GM12878 (cell line): ENCODE data around the gene FLT1. TPM values are rescaled to one million over a fixed set of nuclear protein-coding genes. Genes with fewer than 3 reads are reported as not detected.

Experiments
- ATAC-seq: fragments of 200-7000 bp; cut with Tn5 transposase; 3 replicates; pipeline ENCODE4 v1.9.1; 2020; ENCODE audit warnings: mild to moderate bottlenecking, moderate library complexity
- BruUV-seq: library from RNA; stranded (reverse); fragments of 400-500 nt; replicated peaks from 2 replicates; lab custom pipeline; 2021; lab: Mats Ljungman, UMichigan
- CTCF ChIA-PET: fragments of 300-600 bp; sonication (Branson Sonifier 250); formaldehyde crosslinking; extraction: SDS; loops from one replicate; lab custom pipeline; 2021; ENCODE audit warnings: inconsistent platforms; lab: Yijun Ruan, JAX
- POLR2A ChIA-PET: fragments of 350-600 bp; formaldehyde crosslinking; extraction: SDS; loops from one replicate; lab custom pipeline; 2021; ENCODE audit warnings: inconsistent platforms; lab: Charles Lee
- RAD21 ChIA-PET: fragments of 300-600 bp; sonication (Branson Sonifier 250); formaldehyde crosslinking; loops from one replicate; lab custom pipeline; 2023; ENCODE audit warnings: antibody characterized with exemption; ENCODE audit not compliant: unreplicated experiment; lab: Charles Lee
- SMC1A ChIA-PET: fragments of 300-600 bp; sonication (Branson Sonifier 250); formaldehyde crosslinking; loops from one replicate; lab custom pipeline; 2023; ENCODE audit not compliant: unreplicated experiment, uncharacterized antibody; lab: Charles Lee
- DNase-seq: peaks from one replicate; pipeline ENCODE4 v3.0.0-alpha.2; 2011; ENCODE audit warnings: low read depth, low spot score
- FAIRE-seq: peaks from 3 replicates; lab custom pipeline; 2011; peaks lifted over from hg19 to GRCh38; lab: Jason Lieb, UNC
- H2AFZ ChIP-seq: 2 replicates; pipeline ENCODE4 v1.6.0; 2011; ENCODE audit warnings: low read depth, low read length, control low read depth; ENCODE audit not compliant: control insufficient read depth
- H3K27ac ChIP-seq: 2 replicates; pipeline ENCODE4 v1.5.1; 2011; ENCODE audit warnings: control low read depth; ENCODE audit not compliant: control insufficient read depth, insufficient read depth
- H3K27me3 ChIP-seq, 2 experiments: replicated peaks in 1 of 2; 2 replicates each; pipeline versions ENCODE4 v1.6.0 to v1.6.1; 2011; ENCODE audit warnings: low read length in 1 of 2; ENCODE audit not compliant: control insufficient read depth in 2 of 2, insufficient read depth in 2 of 2
- H3K36me3 ChIP-seq, 2 experiments: 2 replicates each; pipeline ENCODE4 v1.5.1; 2011; ENCODE audit warnings: low read length in 1 of 2; ENCODE audit not compliant: control insufficient read depth in 2 of 2, insufficient read depth in 2 of 2
- H3K4me1 ChIP-seq: 2 replicates; pipeline ENCODE4 v1.6.1; 2011; ENCODE audit warnings: mild to moderate bottlenecking, low read length, moderate library complexity, mixed read lengths; ENCODE audit not compliant: control insufficient read depth, insufficient read depth
- H3K4me2 ChIP-seq: 2 replicates; pipeline ENCODE4 v1.6.0; 2011; ENCODE audit warnings: control low read depth; ENCODE audit not compliant: control insufficient read depth, insufficient read depth
- H3K4me3 ChIP-seq: fragments of 200-600 bp; sonication (generic); 2 replicates; pipeline ENCODE4 v1.5.1; 2016
- H3K79me2 ChIP-seq: 2 replicates; pipeline ENCODE4 v1.6.0; 2011; ENCODE audit warnings: low read length; ENCODE audit not compliant: control insufficient read depth, insufficient read depth
- H3K9ac ChIP-seq: 2 replicates; pipeline ENCODE4 v1.8.0; 2011; ENCODE audit warnings: low read length, control low read depth, mixed read lengths; ENCODE audit not compliant: control insufficient read depth, insufficient read depth
- H3K9me3 ChIP-seq: replicated peaks from 3 replicates; pipeline ENCODE4 v1.5.1; 2011; ENCODE audit warnings: mild to moderate bottlenecking, low read length; ENCODE audit not compliant: control insufficient read depth, insufficient read depth
- H4K20me1 ChIP-seq: 2 replicates; pipeline ENCODE4 v1.6.0; 2011; ENCODE audit not compliant: control insufficient read depth, insufficient read depth
- CREB1 ChIP-seq: IDR thresholded peaks from 2 replicates; pipeline ENCODE4 v1.6.1; 2012; ENCODE audit warnings: low read depth, mild to moderate bottlenecking, inconsistent platforms
- EGR1 ChIP-seq, 2 experiments: IDR thresholded peaks; 1 replicate in 1 of 2; 2 replicates in 1 of 2; pipeline ENCODE4 v1.6.1; 2011 to 2012; ENCODE audit warnings: low read depth in 2 of 2, low read length in 2 of 2, borderline replicate concordance in 1 of 2, mild to moderate bottlenecking in 1 of 2, moderate library complexity in 1 of 2
- IKZF2 ChIP-seq, 2 experiments: fragments of 450-650 bp; IDR thresholded peaks; 2 replicates each; pipeline ENCODE4 v1.6.1; 2017; ENCODE audit warnings: mild to moderate bottlenecking in 2 of 2, moderate library complexity in 2 of 2
- JUND ChIP-seq: IDR thresholded peaks from 2 replicates; pipeline ENCODE4 v1.6.1; 2012; ENCODE audit warnings: low read depth, mild to moderate bottlenecking, low read length, improper control_type of control experiment, moderate library complexity
- RB1 ChIP-seq: fragments of 450-650 bp; formaldehyde crosslinking; IDR thresholded peaks from 2 replicates; pipeline ENCODE4 v1.6.1; 2017; ENCODE audit warnings: mild to moderate bottlenecking, borderline replicate concordance
- STAT3 ChIP-seq: IDR thresholded peaks from 2 replicates; pipeline ENCODE4 v1.6.1; 2011; ENCODE audit warnings: low read depth, low read length, improper control_type of control experiment
- ZNF217 ChIP-seq: fragments of 450-650 bp; IDR thresholded peaks from 2 replicates; pipeline ENCODE4 v1.6.1; 2017; ENCODE audit warnings: antibody characterized with exemption, mild to moderate bottlenecking
- ZNF274 ChIP-seq: IDR thresholded peaks from one replicate; pipeline ENCODE4 v1.8.0; 2011; ENCODE audit not compliant: insufficient read length, insufficient read depth
- WGBS: methylation state at CpG from one replicate; pipeline ENCODE4 v1.1.6; 2016; ENCODE audit warnings: low lambda C conversion rate; ENCODE audit not compliant: insufficient replicate concordance, insufficient coverage; ENCODE audit errors: missing lambda C conversion rate; 5-methylcytosine and 5-hydroxymethylcytosine counted together
- in situ Hi-C: fragments of 300-500 bp; cut with MboI; formaldehyde crosslinking; loops from 9 replicates; pipeline ENCODE4 v1.14.3; 2018; ENCODE audit warnings: mixed read lengths
- intact Hi-C: fragments of 100-400 bp; cut with micrococcal nuclease; formaldehyde crosslinking; loops from one replicate; pipeline ENCODE4 v1.14.2; 2022; ENCODE audit not compliant: unreplicated experiment
- polyA plus RNA-seq, 11 experiments: library from polyadenylated mRNA; depleted of rRNA in 4 of 11; unstranded in 6 of 11; stranded (reverse) in 5 of 11; fragments of >200 nt; fragmentation: Nextera tagmentation in 4 of 11; fragmentation: Illumina TruSeq in 1 of 11; extraction: Ambion mirVana in 4 of 11; extraction: Trizol in 1 of 11; gene quantifications; 1 replicate in 1 of 11; 2 replicates in 10 of 11; pipeline versions ENCODE4 v1.2.1 to v1.2.3, GENCODE V29; 2011 to 2016; ENCODE audit warnings: inconsistent platforms in 2 of 11, missing spikeins in 2 of 11, low read depth in 1 of 11
- total RNA-seq, 4 experiments: library from RNA; depleted of rRNA in 3 of 4; stranded (reverse); fragments of >200 nt in 3 of 4; fragmentation: Illumina TruSeq in 1 of 4; extraction: Trizol in 1 of 4; gene quantifications; 2 replicates each; pipeline versions ENCODE4 v1.2.1 to v1.2.3, GENCODE V29; 2013 to 2021
- TF ChIP-seq, protein P1 (sequence below): fragments of 450-650 bp; IDR thresholded peaks from 2 replicates; pipeline ENCODE4 v1.6.1; 2017; ENCODE audit warnings: mild to moderate bottlenecking, low read depth, inconsistent platforms; ENCODE audit not compliant: poor library complexity, severe bottlenecking
- TF ChIP-seq, protein P2 (sequence below): IDR thresholded peaks from 2 replicates; pipeline ENCODE4 v1.6.1; 2012; ENCODE audit warnings: low read length, inconsistent platforms
- TF ChIP-seq, protein P3 (sequence below): fragments of 450-650 bp; conservative IDR thresholded peaks from 2 replicates; pipeline ENCODE4 v1.6.1; 2017; ENCODE audit warnings: mild to moderate bottlenecking, moderate library complexity

The FLT1 gene
- total and polyA plus RNA-seq, 10 of the 15 experiments (the other 5 are each of a cell fraction or from before 2014, with no cell fraction given), result 0.55 to 5.6 (median 0.84) TPM

DNA sequence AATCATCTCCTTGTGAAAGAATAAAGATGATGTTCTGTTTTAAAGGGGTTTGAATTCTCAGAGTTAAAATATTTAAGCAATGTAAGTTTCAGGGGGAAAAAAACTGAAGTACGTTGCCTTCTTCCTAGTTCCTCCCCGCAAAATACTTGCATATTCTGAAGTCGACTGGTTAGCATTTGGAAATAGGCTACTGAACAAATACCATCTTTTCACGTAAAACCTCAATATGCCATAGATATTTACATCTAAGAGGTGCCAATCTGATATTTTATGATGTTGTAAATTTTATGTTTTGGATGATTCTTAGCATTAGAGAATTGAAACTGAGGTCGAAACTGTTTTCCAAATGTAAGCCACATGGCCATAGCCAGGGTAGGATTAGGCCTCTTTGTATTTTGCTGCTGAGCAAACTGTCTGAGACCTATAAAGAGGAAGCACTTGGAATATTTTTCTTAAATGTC is 138.3 kb downstream of the FLT1 start:
- Histone ChIP-seq H3K79me2 (no peaks in the 10 kb centered on the region), H2AFZ (no peak overlapping the region), H3K4me2 (no peak overlapping the region), H3K27me3 (no peaks in the 10 kb centered on the region), H3K9ac (no peak overlapping the region), H3K36me3 (no peaks in the 10 kb centered on the region), H4K20me1 (no peaks in the 10 kb centered on the region), H3K4me1 (peaks cover 14% of the 10 kb centered on the region), H3K27ac (no peak overlapping the region), H3K9me3 (no peaks in the 10 kb centered on the region; the same call in 2 of the 3 replicates), H3K4me3 (no peak overlapping the region)
- in situ Hi-C loops, result no loop called here
- ChIA-PET POLR2A (no interaction called here), SMC1A (interaction anchor here (1.6 kb wide), 1 partner anchor 66 kb away, joined by 3 read pairs; no protein-coding TSS in a partner anchor), CTCF (no interaction called here), RAD21 (interaction anchor here (0.7 kb wide), 1 partner anchor 280 kb away, joined by 3 read pairs; no protein-coding TSS in a partner anchor)
- intact Hi-C loops, result no loop called here
- no TSS peak for BruUV-seq
- DNase-seq, result no peak
- TF ChIP-seq RB1 (no peak), EGR1 (IDR thresholded peaks at IDR 0.05; ENCODE audit: borderline replicate concordance in 1 of 2, low read depth in 2 of 2, low read length in 2 of 2) (no peak), ZNF274 (no peak), JUND (no peak), CREB1 (no peak), STAT3 (no peak), IKZF2 (IDR thresholded peaks at IDR 0.05) (no peak), ZNF217 (no peak)
- TF ChIP-seq, protein P1, sequence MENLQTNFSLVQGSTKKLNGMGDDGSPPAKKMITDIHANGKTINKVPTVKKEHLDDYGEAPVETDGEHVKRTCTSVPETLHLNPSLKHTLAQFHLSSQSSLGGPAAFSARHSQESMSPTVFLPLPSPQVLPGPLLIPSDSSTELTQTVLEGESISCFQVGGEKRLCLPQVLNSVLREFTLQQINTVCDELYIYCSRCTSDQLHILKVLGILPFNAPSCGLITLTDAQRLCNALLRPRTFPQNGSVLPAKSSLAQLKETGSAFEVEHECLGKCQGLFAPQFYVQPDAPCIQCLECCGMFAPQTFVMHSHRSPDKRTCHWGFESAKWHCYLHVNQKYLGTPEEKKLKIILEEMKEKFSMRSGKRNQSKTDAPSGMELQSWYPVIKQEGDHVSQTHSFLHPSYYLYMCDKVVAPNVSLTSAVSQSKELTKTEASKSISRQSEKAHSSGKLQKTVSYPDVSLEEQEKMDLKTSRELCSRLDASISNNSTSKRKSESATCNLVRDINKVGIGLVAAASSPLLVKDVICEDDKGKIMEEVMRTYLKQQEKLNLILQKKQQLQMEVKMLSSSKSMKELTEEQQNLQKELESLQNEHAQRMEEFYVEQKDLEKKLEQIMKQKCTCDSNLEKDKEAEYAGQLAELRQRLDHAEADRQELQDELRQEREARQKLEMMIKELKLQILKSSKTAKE, result no peak
- TF ChIP-seq, protein P2, sequence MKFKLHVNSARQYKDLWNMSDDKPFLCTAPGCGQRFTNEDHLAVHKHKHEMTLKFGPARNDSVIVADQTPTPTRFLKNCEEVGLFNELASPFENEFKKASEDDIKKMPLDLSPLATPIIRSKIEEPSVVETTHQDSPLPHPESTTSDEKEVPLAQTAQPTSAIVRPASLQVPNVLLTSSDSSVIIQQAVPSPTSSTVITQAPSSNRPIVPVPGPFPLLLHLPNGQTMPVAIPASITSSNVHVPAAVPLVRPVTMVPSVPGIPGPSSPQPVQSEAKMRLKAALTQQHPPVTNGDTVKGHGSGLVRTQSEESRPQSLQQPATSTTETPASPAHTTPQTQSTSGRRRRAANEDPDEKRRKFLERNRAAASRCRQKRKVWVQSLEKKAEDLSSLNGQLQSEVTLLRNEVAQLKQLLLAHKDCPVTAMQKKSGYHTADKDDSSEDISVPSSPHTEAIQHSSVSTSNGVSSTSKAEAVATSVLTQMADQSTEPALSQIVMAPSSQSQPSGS, result no peak
- TF ChIP-seq, protein P3, sequence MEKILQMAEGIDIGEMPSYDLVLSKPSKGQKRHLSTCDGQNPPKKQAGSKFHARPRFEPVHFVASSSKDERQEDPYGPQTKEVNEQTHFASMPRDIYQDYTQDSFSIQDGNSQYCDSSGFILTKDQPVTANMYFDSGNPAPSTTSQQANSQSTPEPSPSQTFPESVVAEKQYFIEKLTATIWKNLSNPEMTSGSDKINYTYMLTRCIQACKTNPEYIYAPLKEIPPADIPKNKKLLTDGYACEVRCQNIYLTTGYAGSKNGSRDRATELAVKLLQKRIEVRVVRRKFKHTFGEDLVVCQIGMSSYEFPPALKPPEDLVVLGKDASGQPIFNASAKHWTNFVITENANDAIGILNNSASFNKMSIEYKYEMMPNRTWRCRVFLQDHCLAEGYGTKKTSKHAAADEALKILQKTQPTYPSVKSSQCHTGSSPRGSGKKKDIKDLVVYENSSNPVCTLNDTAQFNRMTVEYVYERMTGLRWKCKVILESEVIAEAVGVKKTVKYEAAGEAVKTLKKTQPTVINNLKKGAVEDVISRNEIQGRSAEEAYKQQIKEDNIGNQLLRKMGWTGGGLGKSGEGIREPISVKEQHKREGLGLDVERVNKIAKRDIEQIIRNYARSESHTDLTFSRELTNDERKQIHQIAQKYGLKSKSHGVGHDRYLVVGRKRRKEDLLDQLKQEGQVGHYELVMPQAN, result no peak
- WGBS, result 85% methylated on average over 5 of the region's 5 CpGs
- no peak for ATAC-seq
- no peak for FAIRE-seq
